SH-SY5Y (cell line): Measurements from ENCODE around the gene APP.

Experiments used
- GATA2 ChIP-seq: IDR thresholded peaks from 2 replicates; pipeline ENCODE4 v1.6.1; 2011; ENCODE audit warnings: mild to moderate bottlenecking, low read depth, low read length
- GATA3 ChIP-seq: IDR thresholded peaks from 2 replicates; pipeline ENCODE4 v1.6.1; 2011; ENCODE audit warnings: low read depth, mild to moderate bottlenecking, low read length, moderate library complexity

DNA sequence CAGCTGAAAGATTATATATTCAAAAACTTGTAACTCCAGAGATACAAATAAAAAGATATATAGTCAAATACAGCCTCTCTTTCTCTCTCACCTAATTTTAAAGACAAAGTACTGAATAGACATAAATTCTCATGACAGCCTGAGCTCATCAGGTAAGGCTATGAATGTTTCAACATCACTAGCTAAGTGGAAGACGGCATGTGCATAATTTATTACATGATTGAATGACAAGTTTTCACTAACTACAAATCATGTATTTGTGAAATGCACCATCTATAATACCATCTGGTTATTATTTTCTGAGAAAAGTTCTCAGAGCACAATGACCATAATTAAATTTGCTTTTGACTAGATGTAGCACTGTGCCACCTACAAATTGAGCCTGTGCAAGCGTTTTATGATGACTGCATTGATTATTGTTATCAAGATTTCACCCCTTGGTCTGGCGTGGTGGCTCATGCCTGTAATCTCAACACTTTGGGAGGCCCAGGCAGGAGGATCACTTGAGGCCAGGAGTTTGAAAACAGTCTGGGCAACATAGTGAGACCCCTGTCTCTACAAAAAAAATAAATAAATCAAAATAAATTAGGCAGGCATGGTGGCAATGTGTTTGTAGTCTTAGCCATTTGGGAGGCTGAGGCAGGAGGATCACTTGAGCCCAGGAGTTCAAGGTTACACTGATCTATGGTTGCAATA, 128.2 kb downstream of the APP start:
- TF ChIP-seq GATA3 = no peak
- peak; percentile 42 for TF ChIP-seq GATA2
